Measurements from ENCODE around the gene SPAG6.

- TF ChIP-seq CTCF (IDR thresholded peaks at IDR 0.05) (no peak), POLR2A (IDR thresholded peaks at IDR 0.05) (no peak), POLR2AphosphoS5 (IDR thresholded peaks at IDR 0.05) (no peak)
Measured at GRCh38 chr10:22417736-22418268, 72.5 kb downstream of the SPAG6 start.
